Measurements from ENCODE around the gene TMEM213. TPM values are rescaled to one million over a fixed set of nuclear protein-coding genes. Genes with fewer than 3 reads are reported as not detected.

Gene TMEM213
- total RNA-seq, 1 experiment from 2014 or later = not detected

DNA sequence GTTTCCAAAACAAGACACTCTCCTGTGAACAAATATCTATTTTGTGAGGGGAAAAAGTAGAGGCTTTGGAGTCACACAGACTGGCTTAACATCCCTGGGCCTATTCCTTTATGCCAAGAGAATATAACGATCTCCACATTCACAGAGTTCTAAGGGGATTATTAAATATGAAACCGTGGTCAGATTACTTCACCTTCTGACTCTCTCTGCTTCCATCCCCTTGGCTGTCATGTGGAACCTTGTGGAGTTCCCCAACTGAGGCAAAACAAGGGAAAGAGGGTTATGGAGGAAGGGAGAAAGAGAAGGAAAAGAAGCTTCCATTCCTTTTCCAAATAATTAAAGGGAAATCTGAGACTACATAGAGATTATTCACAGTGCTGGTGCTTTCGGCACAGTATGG, 55.7 kb downstream of the TMEM213 start:
- POLR2A ChIA-PET = no interaction called here
- RAD21 ChIA-PET (ENCODE audit: low non-redundant PET in 1 of 2, low total read pairs in 2 of 2, uncharacterized antibody in 2 of 2, unreplicated experiment in 2 of 2) = no interaction called here
- intact Hi-C loops (cut with micrococcal nuclease) = no loop called here
- Histone ChIP-seq H2AFZ (ENCODE audit: low read depth, low read length, poor library complexity, severe bottlenecking) (no peak overlapping the region), H3K4me3 (replicated peaks in 1 of 2; ENCODE audit: low read depth in 1 of 2, low read length in 2 of 2) (no peak overlapping the region), H3K4me2 (ENCODE audit: low read length) (no peak overlapping the region), H3K9ac (ENCODE audit: low read length) (no peak overlapping the region), H3K27me3 (ENCODE audit: insufficient read depth, low read length) (no peaks in the 10 kb centered on the region), H3K27ac (ENCODE audit: low read depth, low read length) (no peak overlapping the region), H4K20me1 (ENCODE audit: insufficient read depth) (no peaks in the 10 kb centered on the region), H3K9me2 (ENCODE audit: insufficient read depth) (no peaks in the 10 kb centered on the region), H3K9me3 (ENCODE audit: control insufficient read depth in 1 of 2, insufficient read depth in 1 of 2, low read depth in 1 of 2, low read length in 2 of 2) (no peaks in the 10 kb centered on the region), H3K36me3 (ENCODE audit: control insufficient read depth in 1 of 2, insufficient read depth in 2 of 2, low read length in 2 of 2) (no peaks in the 10 kb centered on the region), H3K79me2 (ENCODE audit: insufficient read depth, low read length) (no peaks in the 10 kb centered on the region), H3K4me1 (ENCODE audit: control insufficient read depth in 1 of 2, insufficient read depth in 2 of 2, low read length in 2 of 2) (no peaks in the 10 kb centered on the region)
- CTCF ChIA-PET = no interaction called here
- ATAC-seq (no peak), DNase-seq (ENCODE audit: low read depth, low spot score) (no peak)
- TF ChIP-seq POLR2A (IDR thresholded peaks at IDR 0.05; ENCODE audit: borderline replicate concordance, extremely low read depth, insufficient read depth, insufficient read length) (no peak), SP1 (IDR thresholded peaks at IDR 0.05; ENCODE audit: low read depth) (no peak), CBX3 (IDR thresholded peaks at IDR 0.05; ENCODE audit: low read depth) (no peak), CEBPB (IDR thresholded peaks at IDR 0.05; ENCODE audit: low read depth) (no peak), RAD21 (IDR thresholded peaks at IDR 0.05; ENCODE audit: low read depth) (no peak), YY1 (IDR thresholded peaks at IDR 0.05; ENCODE audit: extremely low read depth, insufficient replicate concordance, low read depth, low read length) (no peak), POLR2AphosphoS5 (IDR thresholded peaks at IDR 0.05; ENCODE audit: low read depth, low read length) (no peak), EZH2phosphoT487 (IDR thresholded peaks at IDR 0.05; ENCODE audit: borderline replicate concordance) (no peak)
- TF ChIP-seq, protein P1, sequence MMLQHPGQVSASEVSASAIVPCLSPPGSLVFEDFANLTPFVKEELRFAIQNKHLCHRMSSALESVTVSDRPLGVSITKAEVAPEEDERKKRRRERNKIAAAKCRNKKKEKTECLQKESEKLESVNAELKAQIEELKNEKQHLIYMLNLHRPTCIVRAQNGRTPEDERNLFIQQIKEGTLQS (IDR thresholded peaks at IDR 0.05) = no peak
- TF ChIP-seq, protein P2, sequence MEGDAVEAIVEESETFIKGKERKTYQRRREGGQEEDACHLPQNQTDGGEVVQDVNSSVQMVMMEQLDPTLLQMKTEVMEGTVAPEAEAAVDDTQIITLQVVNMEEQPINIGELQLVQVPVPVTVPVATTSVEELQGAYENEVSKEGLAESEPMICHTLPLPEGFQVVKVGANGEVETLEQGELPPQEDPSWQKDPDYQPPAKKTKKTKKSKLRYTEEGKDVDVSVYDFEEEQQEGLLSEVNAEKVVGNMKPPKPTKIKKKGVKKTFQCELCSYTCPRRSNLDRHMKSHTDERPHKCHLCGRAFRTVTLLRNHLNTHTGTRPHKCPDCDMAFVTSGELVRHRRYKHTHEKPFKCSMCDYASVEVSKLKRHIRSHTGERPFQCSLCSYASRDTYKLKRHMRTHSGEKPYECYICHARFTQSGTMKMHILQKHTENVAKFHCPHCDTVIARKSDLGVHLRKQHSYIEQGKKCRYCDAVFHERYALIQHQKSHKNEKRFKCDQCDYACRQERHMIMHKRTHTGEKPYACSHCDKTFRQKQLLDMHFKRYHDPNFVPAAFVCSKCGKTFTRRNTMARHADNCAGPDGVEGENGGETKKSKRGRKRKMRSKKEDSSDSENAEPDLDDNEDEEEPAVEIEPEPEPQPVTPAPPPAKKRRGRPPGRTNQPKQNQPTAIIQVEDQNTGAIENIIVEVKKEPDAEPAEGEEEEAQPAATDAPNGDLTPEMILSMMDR (IDR thresholded peaks at IDR 0.05 in 2 of 3, conservative IDR thresholded peaks at IDR 0.05 in 1 of 3; ENCODE audit: borderline replicate concordance in 1 of 3, insufficient read depth in 1 of 3, low read depth in 2 of 3, low read length in 2 of 3) = no peak
- BruUV-seq (replicated peaks) = no TSS peak
